NCI-H2029 treated with DMSO at 0.1 percent for 48 hours (cell line): ENCODE data around the gene CDKN1B.

ENCODE experiments used
- DNase-seq: peaks from one replicate; lab custom pipeline; 2025; lab: John Stamatoyannopoulos, UW

CDKN1B gene

DNA sequence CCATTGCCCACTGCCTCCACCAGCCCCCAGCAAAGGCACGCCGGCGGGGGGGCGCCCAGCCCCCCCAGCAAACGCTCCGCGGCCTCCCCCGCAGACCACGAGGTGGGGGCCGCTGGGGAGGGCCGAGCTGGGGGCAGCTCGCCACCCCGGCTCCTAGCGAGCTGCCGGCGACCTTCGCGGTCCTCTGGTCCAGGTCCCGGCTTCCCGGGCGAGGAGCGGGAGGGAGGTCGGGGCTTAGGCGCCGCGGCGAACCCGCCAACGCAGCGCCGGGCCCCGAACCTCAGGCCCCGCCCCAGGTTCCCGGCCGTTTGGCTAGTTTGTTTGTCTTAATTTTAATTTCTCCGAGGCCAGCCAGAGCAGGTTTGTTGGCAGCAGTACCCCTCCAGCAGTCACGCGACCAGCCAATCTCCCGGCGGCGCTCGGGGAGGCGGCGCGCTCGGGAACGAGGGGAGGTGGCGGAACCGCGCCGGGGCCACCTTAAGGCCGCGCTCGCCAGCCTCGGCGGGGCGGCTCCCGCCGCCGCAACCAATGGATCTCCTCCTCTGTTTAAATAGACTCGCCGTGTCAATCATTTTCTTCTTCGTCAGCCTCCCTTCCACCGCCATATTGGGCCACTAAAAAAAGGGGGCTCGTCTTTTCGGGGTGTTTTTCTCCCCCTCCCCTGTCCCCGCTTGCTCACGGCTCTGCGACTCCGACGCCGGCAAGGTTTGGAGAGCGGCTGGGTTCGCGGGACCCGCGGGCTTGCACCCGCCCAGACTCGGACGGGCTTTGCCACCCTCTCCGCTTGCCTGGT lies at the start of gene CDKN1B:
CDKN1B (plus strand) TSS at position 576 of the 793 bp plus-strand sequence. CDS start 472 bp downstream, outside the sequence.
- DNase-seq, result peak; percentile 82

DNA sequence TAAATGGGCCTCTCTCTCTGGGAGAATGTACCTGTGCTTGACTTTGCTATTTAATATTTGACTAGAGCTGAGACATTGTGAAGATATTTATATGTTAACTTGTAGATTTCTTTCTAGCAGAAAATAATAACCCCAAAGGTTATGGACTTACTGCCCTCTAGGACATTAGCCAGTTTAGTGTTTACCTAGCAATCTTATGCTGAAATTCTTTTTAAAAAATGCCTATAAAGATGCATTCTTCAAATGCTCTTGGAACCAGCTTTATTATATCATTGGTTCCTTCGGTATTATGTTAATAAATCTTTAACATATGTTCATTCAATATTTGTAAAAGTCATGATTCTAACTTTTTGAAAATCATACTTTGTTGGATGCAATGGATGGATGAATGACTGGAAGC lies 49.2 kb upstream of the CDKN1B start:
- DNase-seq, result no peak

GRCh38 chr12:12669020-12669419 lies 48.1 kb upstream of the CDKN1B start:
- no peak for DNase-seq

DNA sequence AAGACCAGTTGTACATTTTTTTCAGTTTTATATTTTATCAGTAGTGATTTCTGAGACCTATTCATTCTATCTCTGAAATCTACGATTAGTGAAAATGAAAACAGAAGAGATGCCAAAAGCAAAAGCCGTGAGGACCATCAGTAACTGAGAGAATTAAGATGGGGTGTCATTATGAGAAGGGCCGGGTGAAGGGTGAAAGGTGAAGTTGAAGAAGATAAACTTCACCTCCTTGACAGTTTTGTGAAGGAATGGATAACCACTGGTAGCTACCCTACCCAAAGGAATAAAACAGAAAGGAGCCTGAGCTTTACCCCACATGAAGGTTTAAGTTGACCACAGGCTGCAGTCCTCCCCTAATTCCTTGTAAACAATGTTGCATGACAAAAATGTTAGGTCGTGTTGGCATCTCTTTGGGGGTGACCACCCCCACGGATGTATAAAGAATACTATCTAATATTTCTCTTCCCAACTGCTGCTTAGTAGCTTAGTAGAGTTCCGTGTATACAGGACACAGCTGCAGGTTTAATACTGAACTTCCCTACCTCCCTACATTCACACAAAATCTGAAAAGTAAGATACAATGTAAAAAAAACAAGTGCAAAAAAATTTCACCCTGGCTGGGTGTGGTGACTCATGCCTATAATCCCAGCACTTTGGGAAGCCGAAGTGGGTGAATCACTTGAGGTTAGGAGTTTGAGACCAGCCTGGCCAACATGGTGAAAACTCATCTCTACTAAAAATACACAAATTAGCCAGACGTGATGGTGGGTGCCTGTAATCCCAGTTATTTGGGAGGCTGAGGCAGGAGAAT lies 45.1 kb upstream of the CDKN1B start:
- no peak for DNase-seq

DNA sequence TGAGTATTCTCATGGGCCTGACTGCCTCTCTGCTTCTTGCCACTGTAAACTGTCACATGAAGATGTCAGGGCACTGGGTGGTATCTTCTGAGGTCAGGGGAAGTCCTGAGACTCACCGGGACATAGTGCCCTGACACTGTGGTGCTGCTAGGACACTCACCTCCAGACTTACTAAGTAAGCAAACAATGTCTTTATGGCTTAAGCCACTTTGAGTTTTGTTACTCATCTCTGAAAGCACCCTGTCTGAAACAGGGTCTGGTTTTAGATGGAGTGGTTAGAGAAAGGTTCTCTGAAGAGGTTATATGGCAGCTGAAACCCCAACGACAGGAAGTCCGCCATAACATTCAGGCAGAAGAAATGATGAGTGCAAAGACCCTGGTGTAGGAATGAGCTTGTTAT lies 43.9 kb upstream of the CDKN1B start:
- DNase-seq, result no peak

DNA sequence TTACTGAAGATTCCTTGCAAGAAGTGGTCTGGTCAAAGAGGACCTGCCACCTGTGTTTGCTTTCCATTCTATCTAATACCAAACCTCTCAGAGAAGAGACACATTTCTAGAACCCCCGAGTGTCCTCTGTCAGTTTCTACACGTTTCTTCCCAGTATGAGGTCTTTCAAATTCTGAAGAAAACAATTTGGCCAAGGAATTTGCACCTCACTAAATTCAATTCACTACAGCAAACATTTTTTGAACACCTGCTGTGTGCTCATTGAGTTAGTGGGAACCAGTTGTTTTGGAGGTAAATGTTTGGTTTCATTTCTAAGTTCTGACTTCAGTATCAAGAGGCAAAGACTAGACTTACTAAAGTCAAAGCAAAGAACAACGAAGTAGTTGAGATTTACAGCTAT lies 40.6 kb upstream of the CDKN1B start:
- DNase-seq, result no peak

DNA sequence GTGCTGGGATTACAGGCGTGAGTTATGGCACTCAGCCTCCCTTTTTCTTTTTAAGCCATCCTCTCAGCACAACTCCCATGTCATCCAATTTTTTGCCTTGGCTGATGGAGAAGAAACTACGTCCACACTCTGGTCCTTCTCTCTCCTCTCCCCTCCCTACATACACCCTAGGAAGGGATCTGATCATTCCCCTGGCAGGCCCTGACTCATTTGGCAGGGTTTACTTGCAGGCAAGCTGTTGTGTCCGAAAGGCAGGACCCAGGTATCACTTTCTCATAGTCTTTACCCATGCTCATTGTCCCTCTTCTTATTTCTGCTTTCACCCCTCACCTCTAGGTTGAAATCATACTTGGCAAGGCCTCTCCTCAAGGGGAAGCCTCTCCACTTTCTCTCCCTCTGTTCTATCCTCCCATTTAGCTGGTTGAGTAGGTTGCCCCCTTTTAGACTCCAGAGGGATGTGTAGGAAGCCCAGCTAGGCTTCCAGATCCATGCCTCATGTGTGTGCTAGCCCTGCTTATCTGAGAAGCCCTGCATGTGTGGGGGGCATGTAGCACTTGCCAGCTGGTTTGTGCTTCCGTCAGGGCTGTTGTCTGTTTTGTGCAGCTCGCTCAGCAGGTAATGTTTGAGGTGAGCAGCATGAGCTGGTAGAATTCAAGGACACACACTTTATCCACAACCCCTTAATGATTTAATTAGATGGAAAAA lies 36.0 kb upstream of the CDKN1B start:
- DNase-seq, result no peak

DNA sequence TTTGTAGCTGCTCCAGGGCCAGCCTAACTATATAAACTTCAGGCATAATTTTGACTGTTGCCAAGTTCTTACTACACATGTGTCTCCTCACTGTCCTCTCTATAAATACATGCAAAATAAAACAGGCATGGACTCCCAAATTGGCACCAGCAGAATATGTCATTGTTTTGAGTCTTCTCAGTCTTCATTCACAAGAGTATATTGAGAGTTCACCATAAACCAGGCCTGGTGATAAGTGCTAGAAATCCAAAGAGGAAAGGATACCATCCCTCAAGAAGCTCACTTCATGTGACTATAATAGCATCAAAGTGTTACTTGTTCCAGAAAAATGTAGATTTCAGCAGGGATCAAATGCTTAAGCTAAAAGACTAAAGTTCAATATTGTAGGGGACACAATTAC lies 34.9 kb upstream of the CDKN1B start:
- no peak for DNase-seq

DNA sequence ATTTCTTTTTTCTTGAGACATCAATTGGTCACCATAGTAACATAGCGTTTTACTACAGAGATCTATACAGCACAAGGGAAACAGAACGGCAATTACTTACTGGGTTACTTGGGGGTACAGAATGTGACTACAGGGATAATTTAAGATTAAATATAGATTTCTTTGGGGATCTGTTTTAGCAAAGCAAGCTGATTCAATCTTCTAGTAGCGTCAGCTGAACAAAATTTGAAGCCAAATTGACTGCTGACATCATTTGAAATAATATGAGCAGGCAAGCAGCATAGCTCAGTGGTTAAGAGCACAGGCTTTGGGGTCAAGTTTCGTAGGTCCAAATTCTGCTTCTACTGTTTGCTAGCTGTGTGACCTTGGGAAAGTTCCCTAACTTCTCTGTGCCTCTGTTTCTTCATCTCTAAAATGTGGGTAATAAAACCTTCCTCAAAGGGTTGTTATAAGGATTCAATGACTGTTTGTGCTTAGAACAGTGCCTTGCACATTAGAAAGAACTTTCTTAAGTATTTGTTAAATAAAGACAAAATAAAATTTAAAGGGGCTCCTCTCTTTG lies 34.0 kb upstream of the CDKN1B start:
- no peak for DNase-seq

DNA sequence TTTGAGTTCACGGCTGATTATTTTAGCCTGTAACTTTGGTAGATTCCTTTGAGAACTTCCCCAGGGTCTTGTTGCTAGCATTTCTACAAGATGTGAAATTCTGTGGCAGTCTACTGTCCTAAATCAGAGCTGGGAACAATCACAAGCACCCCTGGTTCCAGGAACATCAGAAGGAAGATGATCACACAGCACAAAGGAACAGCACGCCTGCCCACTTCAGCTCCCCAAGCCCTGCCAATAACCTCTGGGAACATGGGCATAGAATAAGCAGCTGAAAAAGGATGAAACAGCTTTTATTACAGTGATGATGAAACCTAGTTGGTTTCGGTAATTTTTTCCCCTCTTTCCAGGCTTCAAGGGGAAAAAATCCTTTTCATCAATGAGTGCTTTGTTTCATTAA lies 33.4 kb upstream of the CDKN1B start:
- DNase-seq, result peak; percentile 10

- DNase-seq, result peak; percentile 82
Observed at GRCh38 chr12:12684375-12685106, 32.6 kb upstream of the CDKN1B start.

GRCh38 chr12:12685305-12685704 lies 31.9 kb upstream of the CDKN1B start:
- DNase-seq, result no peak

DNA sequence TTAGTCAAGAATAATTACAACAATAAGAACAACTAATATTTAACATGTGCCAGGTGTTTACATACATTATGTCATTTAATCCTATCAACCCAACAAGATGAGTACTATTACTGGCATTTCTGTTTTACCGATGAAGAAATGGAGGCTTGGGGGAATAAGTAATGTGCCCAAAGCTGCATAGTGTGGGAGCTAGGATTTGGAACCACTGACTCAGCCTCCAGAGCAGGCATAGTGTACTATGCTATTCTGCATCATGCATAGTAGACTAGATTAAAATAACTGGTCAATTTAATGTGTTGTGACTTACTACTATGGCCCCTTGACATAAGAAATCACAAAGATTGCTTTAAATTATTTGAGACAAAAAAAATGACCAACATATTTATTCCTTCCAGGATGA lies 30.7 kb upstream of the CDKN1B start:
- no peak for DNase-seq

- no peak for DNase-seq
Observed at GRCh38 chr12:12686925-12687324, 30.2 kb upstream of the CDKN1B start.

GRCh38 chr12:12689647-12690300 lies 27.4 kb upstream of the CDKN1B start:
- DNase-seq, result no peak

- no peak for DNase-seq
Observed at GRCh38 chr12:12691549-12691948, 25.6 kb upstream of the CDKN1B start.

DNA sequence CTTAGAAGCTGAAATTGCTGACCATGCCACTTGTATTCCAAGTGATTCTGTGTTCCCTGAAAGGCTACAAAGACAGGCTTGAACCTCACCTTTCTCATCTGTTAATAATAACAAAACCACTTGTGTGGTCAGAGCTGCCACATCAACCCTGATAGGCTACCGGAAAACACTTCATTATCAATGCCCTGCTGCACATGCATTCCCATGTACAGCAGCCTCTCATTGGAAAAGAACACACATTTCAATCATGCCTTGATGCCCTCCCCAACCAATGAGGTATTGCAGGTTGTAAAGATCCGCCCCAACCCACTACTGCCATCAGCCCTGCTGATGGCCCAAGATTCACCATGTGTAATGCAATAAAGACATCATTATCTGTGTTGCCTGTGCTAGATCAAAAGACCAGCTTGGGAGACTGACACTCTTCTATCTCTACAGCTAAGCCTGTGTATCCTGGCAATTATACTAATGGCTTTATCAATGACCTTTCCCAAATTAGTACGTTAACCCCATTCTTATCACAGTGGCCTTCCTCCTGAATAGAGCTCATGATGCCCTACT lies 24.0 kb upstream of the CDKN1B start:
- DNase-seq, result no peak

DNA sequence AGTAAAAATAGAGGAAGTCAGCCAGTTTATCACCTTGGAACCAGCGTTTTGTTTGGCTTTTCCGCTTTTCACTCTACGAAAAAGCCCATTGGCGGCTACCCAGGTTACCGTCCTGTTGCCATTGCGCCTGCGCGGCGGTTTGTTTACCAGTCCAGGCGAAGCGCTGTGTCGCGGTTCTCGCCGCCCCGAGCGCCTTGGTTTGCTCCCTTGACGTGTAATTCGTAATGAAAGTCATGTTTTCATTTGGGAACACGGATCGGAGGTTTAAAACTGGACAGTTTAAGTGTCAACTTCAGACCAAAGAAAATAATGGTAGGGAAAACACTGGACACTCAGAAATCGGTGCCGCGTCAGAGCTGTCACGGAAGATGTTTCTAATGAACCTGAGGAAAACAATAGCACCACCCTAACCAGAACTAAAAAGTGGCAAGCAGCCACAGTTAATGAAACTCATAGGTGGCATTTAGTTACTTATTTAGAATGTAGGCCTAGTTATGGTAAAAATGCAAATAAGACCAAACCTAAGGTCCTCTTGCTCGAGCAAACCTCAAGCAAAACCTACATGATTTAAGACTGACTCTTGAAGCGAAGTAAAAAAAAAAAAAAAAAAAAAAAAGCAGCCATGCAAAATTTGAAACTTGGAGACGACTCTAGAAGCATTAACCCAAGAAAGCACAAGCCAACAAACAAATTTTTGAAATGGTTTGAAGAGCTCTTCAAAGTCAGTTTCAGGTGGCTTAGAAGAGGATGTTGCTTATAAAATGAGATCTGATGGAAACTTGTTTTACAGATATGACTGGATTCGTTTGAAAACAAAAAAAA lies 20.4 kb upstream of the CDKN1B start:
- DNase-seq, result peak; percentile 91

- DNase-seq, result no peak
Observed at GRCh38 chr12:12699345-12699744, 17.8 kb upstream of the CDKN1B start.

- DNase-seq, result no peak
Observed at GRCh38 chr12:12700254-12700653, 16.9 kb upstream of the CDKN1B start.
